H1 (cell line): ENCODE results near the gene ANAPC16. TPM values are rescaled to one million over a fixed set of nuclear protein-coding genes. Genes with fewer than 3 reads are reported as not detected.

Source experiments
- CEBPB ChIP-seq: IDR thresholded peaks from 2 replicates; pipeline ENCODE4 v1.6.1; 2012; ENCODE audit warnings: low read depth, low read length
- EGR1 ChIP-seq: IDR thresholded peaks from 2 replicates; pipeline ENCODE4 v1.6.1; 2011; ENCODE audit warnings: low read depth, low read length, borderline replicate concordance
- EP300 ChIP-seq, 2 experiments: IDR thresholded peaks; 1 replicate in 1 of 2; 2 replicates in 1 of 2; pipeline ENCODE4 v1.6.1; 2011 to 2012; ENCODE audit warnings: low read depth in 2 of 2, low read length in 2 of 2, mild to moderate bottlenecking in 2 of 2, borderline replicate concordance in 1 of 2, inconsistent platforms in 1 of 2, moderate library complexity in 1 of 2
- GTF2F1 ChIP-seq: IDR thresholded peaks from 2 replicates; pipeline ENCODE4 v1.6.1; 2012; ENCODE audit warnings: low read depth, low read length, improper control_type of control experiment, borderline replicate concordance
- HDAC6 ChIP-seq: IDR thresholded peaks from one replicate; pipeline ENCODE4 v1.7.1; 2012; ENCODE audit warnings: low read depth, mild to moderate bottlenecking, inconsistent platforms, low read length, moderate library complexity
- JUND ChIP-seq: IDR thresholded peaks from 2 replicates; pipeline ENCODE4 v1.6.1; 2011; ENCODE audit warnings: mild to moderate bottlenecking, improper control_type of control experiment, low read length
- KDM1A ChIP-seq: fragments of 200-600, 300-600 bp; sonication (generic); IDR thresholded peaks from 2 replicates; pipeline ENCODE4 v1.7.1; 2016; ENCODE audit warnings: mild to moderate bottlenecking, low read length, borderline replicate concordance
- MAX ChIP-seq: IDR thresholded peaks from 2 replicates; pipeline ENCODE4 v1.6.1; 2012; ENCODE audit warnings: inconsistent platforms
- POLR2A ChIP-seq, 2 experiments: IDR thresholded peaks; 1 replicate in 1 of 2; 2 replicates in 1 of 2; pipeline ENCODE4 v1.6.1; 2011; ENCODE audit warnings: low read depth in 2 of 2, low read length in 2 of 2, mild to moderate bottlenecking in 2 of 2; ENCODE audit errors: control extremely low read depth in 1 of 2
- RXRA ChIP-seq: IDR thresholded peaks from 2 replicates; pipeline ENCODE4 v1.6.1; 2011; ENCODE audit warnings: low read depth, mild to moderate bottlenecking, low read length, moderate library complexity; ENCODE audit not compliant: insufficient read depth
- SAP30 ChIP-seq: fragments of 300-600 bp; sonication (generic); IDR thresholded peaks from 2 replicates; pipeline ENCODE4 v1.7.1; 2012; ENCODE audit warnings: low read length, moderate library complexity, mild to moderate bottlenecking, inconsistent platforms; ENCODE audit not compliant: insufficient read depth, insufficient replicate concordance
- SIRT6 ChIP-seq: IDR thresholded peaks from one replicate; pipeline ENCODE4 v1.7.1; 2012; ENCODE audit warnings: low read length, inconsistent platforms
- SP1 ChIP-seq: IDR thresholded peaks from 2 replicates; pipeline ENCODE4 v1.6.1; 2011; ENCODE audit warnings: low read depth, low read length
- SP2 ChIP-seq: IDR thresholded peaks from 2 replicates; pipeline ENCODE4 v1.6.1; 2012; ENCODE audit warnings: mild to moderate bottlenecking, low read length, inconsistent platforms
- SRF ChIP-seq: IDR thresholded peaks from 2 replicates; pipeline ENCODE4 v1.6.1; 2011; ENCODE audit warnings: mild to moderate bottlenecking, low read depth, low read length, moderate library complexity
- SUZ12 ChIP-seq: fragments of 200-600 bp; sonication (generic); IDR thresholded peaks from 2 replicates; pipeline ENCODE4 v1.6.1; 2012; ENCODE audit warnings: mild to moderate bottlenecking, inconsistent platforms, low read length, moderate library complexity, mixed read lengths
- TAF1 ChIP-seq: IDR thresholded peaks from 2 replicates; pipeline ENCODE4 v1.6.1; 2011; ENCODE audit warnings: mild to moderate bottlenecking, low read depth, low read length
- polyA plus RNA-seq, 7 experiments: library from polyadenylated mRNA; depleted of rRNA in 3 of 7; stranded (reverse) in 5 of 7; unstranded in 2 of 7; fragments of >200 nt in 5 of 7; fragments of 200-250 nt in 2 of 7; gene quantifications; 1 replicate in 5 of 7; 2 replicates in 1 of 7; 4 replicates in 1 of 7; pipeline versions ENCODE4 v1.2.1 to v1.2.3, GENCODE V29; 2011 to 2013; ENCODE audit warnings: missing spikeins in 2 of 7, mixed read lengths in 2 of 7
- total RNA-seq: library from RNA; stranded (reverse); fragmentation: NEBNext Ultra II Directional; extraction: Animal tissue kit (Norgen Biotek cat#: 25700); gene quantifications from 2 replicates; pipeline ENCODE4 v1.2.1, GENCODE V29; 2021
- TF ChIP-seq, protein P1 (sequence below): IDR thresholded peaks from 2 replicates; pipeline ENCODE4 v1.6.1; 2011; ENCODE audit warnings: low read length, improper control_type of control experiment
- TF ChIP-seq, protein P2 (sequence below), 3 experiments: IDR thresholded peaks; 1 replicate in 2 of 3; 2 replicates in 1 of 3; pipeline versions ENCODE4 v1.5.1 to v1.6.1; 2011; ENCODE audit warnings: low read length in 3 of 3, mild to moderate bottlenecking in 3 of 3, inconsistent platforms in 2 of 3, low read depth in 1 of 3, moderate library complexity in 1 of 3; ENCODE audit not compliant: insufficient read depth in 1 of 3; ENCODE audit errors: control extremely low read depth in 1 of 3
- TF ChIP-seq, protein P3 (sequence below): IDR thresholded peaks from 2 replicates; pipeline ENCODE4 v1.6.1; 2012; ENCODE audit warnings: inconsistent platforms

ANAPC16 gene
- total and polyA plus RNA-seq, 2 of the 8 experiments (the other 6 are each of a cell fraction or from before 2014, with no cell fraction given), result 53.1 to 57.4 TPM

DNA sequence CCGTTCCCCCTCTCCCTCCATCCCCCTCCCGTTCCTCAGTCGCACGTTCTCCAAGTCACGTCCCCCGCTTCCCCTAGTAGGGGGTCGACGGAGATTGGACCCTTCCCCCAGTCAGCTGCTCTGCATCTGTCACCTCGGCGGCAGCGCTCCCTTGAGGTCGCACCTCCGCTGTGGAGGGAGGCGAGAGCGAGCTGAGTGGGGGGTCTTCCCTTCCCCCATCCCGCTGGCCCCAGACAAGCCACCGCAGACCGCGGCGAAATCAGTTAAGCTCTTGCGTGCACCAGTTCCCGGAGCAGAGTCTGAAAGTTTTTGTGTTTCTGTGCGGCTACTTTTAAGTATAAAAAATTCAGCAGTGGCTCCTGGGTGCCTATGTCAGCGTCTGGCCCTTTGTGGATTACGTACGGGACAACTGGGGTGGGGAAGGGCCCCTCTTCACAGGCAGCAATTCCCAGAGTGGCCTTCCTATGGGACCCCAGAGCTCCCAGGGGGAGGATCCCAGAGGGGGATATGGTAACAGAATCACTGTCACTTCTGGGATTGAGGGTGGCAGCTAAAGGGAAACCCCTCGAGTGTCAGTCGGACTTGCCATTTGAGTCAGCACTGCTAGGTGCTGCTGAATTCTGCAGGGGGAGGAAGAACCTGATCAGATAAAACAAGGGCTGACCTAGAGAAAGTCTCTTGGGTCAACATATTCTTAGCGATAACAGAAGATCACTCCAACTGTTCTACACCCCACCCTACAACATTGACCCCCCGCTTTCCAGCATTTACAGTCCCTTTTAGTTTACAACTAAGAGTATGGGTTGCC is 45.4 kb downstream of the ANAPC16 start (continued):
- TF ChIP-seq, protein P1, sequence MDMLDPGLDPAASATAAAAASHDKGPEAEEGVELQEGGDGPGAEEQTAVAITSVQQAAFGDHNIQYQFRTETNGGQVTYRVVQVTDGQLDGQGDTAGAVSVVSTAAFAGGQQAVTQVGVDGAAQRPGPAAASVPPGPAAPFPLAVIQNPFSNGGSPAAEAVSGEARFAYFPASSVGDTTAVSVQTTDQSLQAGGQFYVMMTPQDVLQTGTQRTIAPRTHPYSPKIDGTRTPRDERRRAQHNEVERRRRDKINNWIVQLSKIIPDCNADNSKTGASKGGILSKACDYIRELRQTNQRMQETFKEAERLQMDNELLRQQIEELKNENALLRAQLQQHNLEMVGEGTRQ, result no peak
- peak; percentile 27; the same call in 1 of the 2 replicates for TF ChIP-seq TAF1
- TF ChIP-seq SRF, result no peak
- no peak for TF ChIP-seq CEBPB
- TF ChIP-seq, protein P2, sequence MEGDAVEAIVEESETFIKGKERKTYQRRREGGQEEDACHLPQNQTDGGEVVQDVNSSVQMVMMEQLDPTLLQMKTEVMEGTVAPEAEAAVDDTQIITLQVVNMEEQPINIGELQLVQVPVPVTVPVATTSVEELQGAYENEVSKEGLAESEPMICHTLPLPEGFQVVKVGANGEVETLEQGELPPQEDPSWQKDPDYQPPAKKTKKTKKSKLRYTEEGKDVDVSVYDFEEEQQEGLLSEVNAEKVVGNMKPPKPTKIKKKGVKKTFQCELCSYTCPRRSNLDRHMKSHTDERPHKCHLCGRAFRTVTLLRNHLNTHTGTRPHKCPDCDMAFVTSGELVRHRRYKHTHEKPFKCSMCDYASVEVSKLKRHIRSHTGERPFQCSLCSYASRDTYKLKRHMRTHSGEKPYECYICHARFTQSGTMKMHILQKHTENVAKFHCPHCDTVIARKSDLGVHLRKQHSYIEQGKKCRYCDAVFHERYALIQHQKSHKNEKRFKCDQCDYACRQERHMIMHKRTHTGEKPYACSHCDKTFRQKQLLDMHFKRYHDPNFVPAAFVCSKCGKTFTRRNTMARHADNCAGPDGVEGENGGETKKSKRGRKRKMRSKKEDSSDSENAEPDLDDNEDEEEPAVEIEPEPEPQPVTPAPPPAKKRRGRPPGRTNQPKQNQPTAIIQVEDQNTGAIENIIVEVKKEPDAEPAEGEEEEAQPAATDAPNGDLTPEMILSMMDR (IDR thresholded peaks at IDR 0.05; ENCODE audit: control extremely low read depth in 1 of 3, insufficient read depth in 1 of 3, low read depth in 1 of 3, low read length in 3 of 3), result peak; percentile 19 to 47 (median 21); a peak in 3 of 4 replicates
- TF ChIP-seq JUND, result peak; percentile 44; the same call in 1 of the 2 replicates
- TF ChIP-seq SP2, result no peak
- no peak for TF ChIP-seq GTF2F1
- 0 out of 2 replicates have a peak, but pooled peaks have one; percentile 7 for TF ChIP-seq SP1
- TF ChIP-seq MAX, result peak; percentile 81
- TF ChIP-seq SUZ12, result no peak
- TF ChIP-seq SIRT6, result no peak
- TF ChIP-seq RXRA, result no peak
- peak; percentile 1; the same call in 1 of the 2 replicates for TF ChIP-seq EGR1
- peak; percentile 86 for TF ChIP-seq SAP30
- no peak for TF ChIP-seq HDAC6
- no peak for TF ChIP-seq POLR2A (IDR thresholded peaks at IDR 0.05; ENCODE audit: control extremely low read depth in 1 of 2, low read depth in 2 of 2, low read length in 2 of 2)
- TF ChIP-seq, protein P3, sequence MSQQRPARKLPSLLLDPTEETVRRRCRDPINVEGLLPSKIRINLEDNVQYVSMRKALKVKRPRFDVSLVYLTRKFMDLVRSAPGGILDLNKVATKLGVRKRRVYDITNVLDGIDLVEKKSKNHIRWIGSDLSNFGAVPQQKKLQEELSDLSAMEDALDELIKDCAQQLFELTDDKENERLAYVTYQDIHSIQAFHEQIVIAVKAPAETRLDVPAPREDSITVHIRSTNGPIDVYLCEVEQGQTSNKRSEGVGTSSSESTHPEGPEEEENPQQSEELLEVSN, result peak; percentile 67
- TF ChIP-seq EP300 (IDR thresholded peaks at IDR 0.05; ENCODE audit: borderline replicate concordance in 1 of 2, low read depth in 2 of 2, low read length in 2 of 2), result peak in 1 of 2 experiments; percentile 14; a peak in 1 of 3 replicates
- no peak for TF ChIP-seq KDM1A
